ENCODE results near the gene RIOK2.

Gene RIOK2

DNA sequence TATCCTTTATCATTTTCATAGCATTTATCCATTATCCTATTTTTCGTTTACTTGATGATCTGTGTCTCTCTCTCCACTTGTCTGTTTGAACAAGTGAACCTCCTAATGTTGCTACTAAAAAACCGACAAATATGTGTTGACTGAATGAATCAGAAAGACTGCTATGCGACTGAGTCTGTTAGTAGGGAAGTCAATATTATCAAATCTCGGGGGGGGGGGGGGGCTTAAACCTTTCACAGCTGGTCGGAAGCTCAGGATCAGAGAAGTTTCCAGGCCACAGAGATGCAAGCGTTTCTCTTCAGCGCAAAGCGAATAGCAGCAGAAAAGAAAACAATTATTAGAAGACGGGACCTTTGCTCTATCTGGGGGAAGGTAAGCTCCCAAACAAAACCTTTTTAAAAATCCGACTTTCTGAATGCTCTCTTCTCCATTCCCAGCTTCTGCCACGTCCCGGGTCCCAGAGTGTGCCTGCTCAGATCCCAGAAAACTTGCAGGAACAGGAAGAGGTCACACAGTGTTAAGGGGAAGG lies 412 bp downstream of the RIOK2 start:
- TF ChIP-seq, protein P1, sequence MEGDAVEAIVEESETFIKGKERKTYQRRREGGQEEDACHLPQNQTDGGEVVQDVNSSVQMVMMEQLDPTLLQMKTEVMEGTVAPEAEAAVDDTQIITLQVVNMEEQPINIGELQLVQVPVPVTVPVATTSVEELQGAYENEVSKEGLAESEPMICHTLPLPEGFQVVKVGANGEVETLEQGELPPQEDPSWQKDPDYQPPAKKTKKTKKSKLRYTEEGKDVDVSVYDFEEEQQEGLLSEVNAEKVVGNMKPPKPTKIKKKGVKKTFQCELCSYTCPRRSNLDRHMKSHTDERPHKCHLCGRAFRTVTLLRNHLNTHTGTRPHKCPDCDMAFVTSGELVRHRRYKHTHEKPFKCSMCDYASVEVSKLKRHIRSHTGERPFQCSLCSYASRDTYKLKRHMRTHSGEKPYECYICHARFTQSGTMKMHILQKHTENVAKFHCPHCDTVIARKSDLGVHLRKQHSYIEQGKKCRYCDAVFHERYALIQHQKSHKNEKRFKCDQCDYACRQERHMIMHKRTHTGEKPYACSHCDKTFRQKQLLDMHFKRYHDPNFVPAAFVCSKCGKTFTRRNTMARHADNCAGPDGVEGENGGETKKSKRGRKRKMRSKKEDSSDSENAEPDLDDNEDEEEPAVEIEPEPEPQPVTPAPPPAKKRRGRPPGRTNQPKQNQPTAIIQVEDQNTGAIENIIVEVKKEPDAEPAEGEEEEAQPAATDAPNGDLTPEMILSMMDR (IDR thresholded peaks at IDR 0.05): no peak

DNA sequence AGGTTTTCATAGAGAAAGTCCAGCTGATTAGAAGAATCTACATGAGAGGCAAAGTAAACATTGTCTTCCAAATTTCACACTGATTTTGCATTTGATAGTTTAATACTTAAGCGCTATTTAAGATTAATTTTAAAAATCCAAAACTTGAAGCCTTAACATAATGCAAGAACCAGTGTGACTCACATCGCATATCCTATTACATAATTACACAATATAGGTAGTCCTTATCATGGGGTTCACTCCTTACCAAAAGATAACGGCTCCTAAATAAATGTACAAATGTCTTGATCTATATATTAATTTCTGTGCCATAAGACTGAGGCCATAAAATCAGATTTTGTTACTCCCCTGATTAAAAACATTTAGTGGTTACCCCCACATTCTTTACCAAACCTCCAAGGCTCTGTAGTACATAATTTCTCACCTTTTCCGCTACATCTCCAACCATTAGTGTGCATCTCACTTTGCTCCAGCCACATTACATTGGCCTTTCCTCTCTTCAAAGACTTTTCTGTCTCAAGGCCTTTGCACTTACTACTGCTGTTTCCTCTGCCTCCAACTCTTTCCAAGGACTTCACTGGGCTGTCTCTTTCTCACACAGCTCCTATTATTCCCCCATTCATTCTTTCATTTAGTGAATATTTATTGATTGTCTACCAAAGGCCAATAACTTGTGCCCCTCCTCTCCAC lies 1.0 kb downstream of the RIOK2 start:
- TF ChIP-seq, protein P1 (IDR thresholded peaks at IDR 0.05): no peak

DNA sequence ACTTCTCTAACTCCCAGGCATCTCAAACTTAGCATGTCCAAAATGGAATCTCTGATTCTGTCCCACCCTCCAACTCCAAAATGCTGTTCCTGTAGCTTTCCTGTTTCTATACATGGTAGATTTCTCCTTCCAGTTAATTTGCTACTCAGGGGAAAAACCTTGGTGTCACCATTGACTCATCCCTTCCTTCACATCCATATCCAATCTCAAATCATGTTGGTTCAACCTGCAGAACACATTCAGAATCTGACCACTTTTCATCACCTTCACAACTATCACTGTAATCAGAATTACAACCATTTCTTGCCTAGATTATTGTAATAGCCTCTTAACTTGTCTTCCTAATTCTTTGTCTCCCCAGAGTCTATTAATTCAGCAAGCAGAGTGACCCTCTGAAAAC lies 10.8 kb downstream of the RIOK2 start:
- TF ChIP-seq, protein P1 (IDR thresholded peaks at IDR 0.05): no peak

DNA sequence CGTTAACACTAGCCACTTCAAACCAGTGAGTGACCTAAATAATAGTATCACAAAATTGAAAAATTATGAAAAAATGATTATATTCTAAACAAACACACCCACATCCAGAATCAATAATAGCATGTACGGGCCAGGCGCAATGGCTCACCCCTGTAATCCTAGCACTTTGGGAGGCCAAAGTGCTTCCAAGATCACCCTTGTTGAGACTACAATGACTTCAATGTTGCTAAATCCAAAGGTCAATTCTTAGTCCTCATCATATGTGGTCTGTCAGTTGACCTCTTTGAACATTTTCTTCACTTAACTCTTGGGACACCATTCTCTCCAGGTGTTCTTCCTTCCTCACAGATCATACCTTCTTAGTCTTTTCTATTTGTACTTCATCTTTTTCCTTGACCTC lies 11.3 kb downstream of the RIOK2 start:
- TF ChIP-seq, protein P1 (IDR thresholded peaks at IDR 0.05): no peak

DNA sequence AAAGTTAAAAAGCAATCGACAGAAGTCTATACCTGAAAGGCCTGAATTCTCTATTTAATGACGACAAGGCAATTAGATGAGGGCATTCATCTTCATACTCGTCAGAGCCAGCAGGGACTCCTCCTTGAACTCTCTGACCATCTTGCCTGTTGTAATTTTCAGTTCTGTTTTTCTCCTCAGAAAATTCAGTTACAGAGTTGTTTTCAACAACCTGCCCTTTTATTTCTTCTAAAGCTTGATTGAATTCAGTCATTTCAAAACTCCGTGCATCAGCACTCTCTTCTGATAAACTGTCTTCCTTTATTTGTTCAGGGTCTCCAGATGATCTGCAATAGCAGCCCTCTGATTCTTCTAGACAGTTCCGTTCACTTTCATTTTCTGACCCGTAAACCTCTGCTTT lies 15.6 kb downstream of the RIOK2 start:
- TF ChIP-seq, protein P1 (IDR thresholded peaks at IDR 0.05): no peak

DNA sequence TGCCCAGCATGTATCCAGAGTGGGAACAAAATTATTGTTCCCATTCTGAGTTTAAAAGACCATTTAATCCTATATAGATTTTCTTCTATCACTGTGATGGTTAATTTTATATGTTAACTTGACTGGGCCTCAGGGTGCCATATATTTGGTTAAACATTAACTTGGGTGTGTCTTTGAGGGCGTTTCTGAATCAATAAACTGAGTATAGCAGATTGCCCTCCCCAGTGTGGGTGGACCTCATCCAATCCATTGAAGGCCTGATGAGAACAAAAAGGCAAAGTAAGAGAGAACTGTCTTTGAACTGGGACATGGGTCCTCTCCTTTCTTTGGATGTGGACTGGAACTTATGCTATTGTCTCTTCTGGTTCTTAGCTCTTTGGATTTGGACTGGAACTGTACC lies 17.3 kb downstream of the RIOK2 start:
- TF ChIP-seq, protein P1 (IDR thresholded peaks at IDR 0.05): no peak

DNA sequence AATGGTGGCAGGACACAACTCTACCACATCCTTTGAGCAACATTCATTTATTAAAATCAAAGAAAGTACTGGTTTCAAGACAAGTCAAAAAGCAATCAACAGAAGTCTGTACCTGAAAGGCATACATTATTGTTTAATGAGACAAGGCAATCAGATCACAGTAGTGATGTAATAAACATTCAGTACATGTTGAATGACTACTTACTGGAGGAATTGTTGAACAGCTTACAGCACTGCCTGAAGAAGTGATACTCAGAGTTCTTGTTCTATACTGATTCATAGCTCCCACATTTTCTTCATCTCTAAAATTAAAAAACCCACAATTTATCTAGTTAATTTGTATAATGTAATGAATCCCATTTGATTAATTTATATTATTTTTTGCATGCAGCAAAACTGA lies 18.2 kb downstream of the RIOK2 start:
- TF ChIP-seq, protein P1 (IDR thresholded peaks at IDR 0.05): no peak

All from LNCAP (cell line).